ENCODE data around the gene TESPA1. TPM values are rescaled to one million over a fixed set of nuclear protein-coding genes. Genes with fewer than 3 reads are reported as not detected.

The TESPA1 gene
- polyA plus RNA-seq, 6 donors from 2014 or later: 16.5 to 23.2 (median 18.3) TPM

DNA sequence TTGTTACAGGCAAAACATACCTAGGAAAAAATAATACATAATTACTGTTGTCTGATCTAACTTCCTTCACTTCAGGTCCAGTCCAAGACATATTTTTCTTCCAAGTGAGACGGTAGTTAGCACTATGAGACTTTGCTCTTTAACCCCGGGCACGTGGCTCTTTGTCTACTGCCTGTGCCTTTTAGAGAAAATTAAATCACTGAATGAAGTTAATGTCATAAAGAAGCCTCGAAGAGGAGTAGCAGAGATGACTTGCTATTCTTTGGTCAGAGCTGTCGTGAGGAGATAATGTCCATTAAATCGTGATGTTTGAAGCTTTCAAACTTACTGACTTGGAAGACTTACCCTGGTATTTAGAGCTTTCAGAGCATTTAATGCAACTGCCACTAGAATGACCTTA lies 8.7 kb downstream of the TESPA1 start:
- Mint-ChIP-seq H3K36me3 (peaks cover 39 to 44% of the 10 kb centered on the region in 2 donors), H3K4me1 (peaks cover 11 to 57% (median 30%) of the 10 kb centered on the region in 3 donors), H3K4me3 (no peak overlapping the region), H3K9me3 (no peaks in the 10 kb centered on the region), H3K27ac (peak overlapping the region in 1 of 6 donors; percentile 15), H3K27me3 (no peaks in the 10 kb centered on the region)
- ATAC-seq (ENCODE audit: low read depth in 2 of 2): no peak
- no peak for DNase-seq

DNA sequence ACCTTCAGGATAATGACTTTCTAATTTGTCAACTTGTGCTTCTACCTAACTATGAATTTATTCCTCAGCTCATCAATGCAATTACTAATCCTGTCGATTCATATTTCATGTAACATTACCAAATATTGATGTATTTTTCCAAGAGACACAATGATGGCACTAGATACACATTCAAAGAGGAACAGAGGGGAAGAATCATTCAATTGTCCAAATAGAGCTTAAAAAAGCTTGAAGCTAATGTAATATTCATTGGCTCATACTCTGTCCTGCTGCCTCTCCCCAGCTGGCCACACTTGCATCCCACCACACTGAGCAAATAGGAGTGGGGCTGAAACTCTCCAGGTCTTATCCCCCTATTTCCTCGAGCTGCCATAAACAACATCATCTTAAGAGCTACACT lies 9.3 kb downstream of the TESPA1 start:
- Mint-ChIP-seq H3K4me1 (peaks cover 9 to 51% (median 26%) of the 10 kb centered on the region in 3 donors), H3K36me3 (peaks cover 44 to 48% of the 10 kb centered on the region in 2 donors), H3K9me3 (no peaks in the 10 kb centered on the region), H3K4me3 (no peak overlapping the region), H3K27ac (peak overlapping the region in 1 of 6 donors; percentile 10), H3K27me3 (no peaks in the 10 kb centered on the region)
- no peak for ATAC-seq (ENCODE audit: low read depth in 2 of 2)
- no peak for DNase-seq

GRCh38 chr12:54974279-54974678 lies 10.3 kb downstream of the TESPA1 start:
- no peak for ATAC-seq (ENCODE audit: low read depth in 2 of 2)
- no peak overlapping the region for H3K4me3 Mint-ChIP-seq
- peaks cover 40 to 48% of the 10 kb centered on the region in 2 donors for H3K36me3 Mint-ChIP-seq
- no peaks in the 10 kb centered on the region for H3K27me3 Mint-ChIP-seq
- no peak for DNase-seq
- H3K9me3 Mint-ChIP-seq: no peaks in the 10 kb centered on the region
- H3K27ac Mint-ChIP-seq: peak overlapping the region in 2 of 6 donors; percentile 12 to 54
- peaks cover 9 to 41% (median 22%) of the 10 kb centered on the region in 3 donors for H3K4me1 Mint-ChIP-seq

DNA sequence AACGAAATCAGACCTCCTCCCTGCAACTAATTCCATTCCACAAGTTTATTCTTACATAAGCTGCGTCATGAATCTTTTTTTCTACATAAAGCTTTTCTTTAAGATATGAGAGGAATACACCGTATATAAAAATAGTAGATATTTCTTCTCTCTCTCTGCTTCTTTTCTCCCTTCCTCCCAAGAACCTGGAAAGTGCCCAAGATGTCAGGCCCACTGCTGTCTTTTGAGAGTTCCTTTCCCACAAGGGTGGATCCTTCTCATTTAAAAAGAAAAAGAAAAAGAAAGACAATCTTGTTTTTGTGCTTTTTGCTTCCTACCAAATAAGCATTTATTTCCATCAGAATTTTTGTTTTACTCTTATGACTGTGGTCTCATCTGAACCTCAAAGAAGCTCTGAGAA lies 11.0 kb downstream of the TESPA1 start:
- no peak overlapping the region for H3K4me3 Mint-ChIP-seq
- H3K36me3 Mint-ChIP-seq: peaks cover 38 to 44% of the 10 kb centered on the region in 2 donors
- no peaks in the 10 kb centered on the region for H3K9me3 Mint-ChIP-seq
- no peak for DNase-seq
- H3K27me3 Mint-ChIP-seq: no peaks in the 10 kb centered on the region
- H3K27ac Mint-ChIP-seq: no peak overlapping the region
- ATAC-seq (ENCODE audit: low read depth in 2 of 2): no peak
- H3K4me1 Mint-ChIP-seq: peaks cover 6 to 36% (median 14%) of the 10 kb centered on the region in 3 donors

GRCh38 chr12:54970741-54971140 lies 13.8 kb downstream of the TESPA1 start:
- Mint-ChIP-seq H3K27ac (no peak overlapping the region), H3K9me3 (no peaks in the 10 kb centered on the region), H3K4me1 (peaks cover 0 to 16% (median 3%) of the 10 kb centered on the region in 3 donors), H3K4me3 (no peak overlapping the region), H3K36me3 (peaks cover 37 to 51% of the 10 kb centered on the region in 2 donors), H3K27me3 (no peaks in the 10 kb centered on the region)
- ATAC-seq (ENCODE audit: low read depth in 2 of 2) (no peak), DNase-seq (no peak)

DNA sequence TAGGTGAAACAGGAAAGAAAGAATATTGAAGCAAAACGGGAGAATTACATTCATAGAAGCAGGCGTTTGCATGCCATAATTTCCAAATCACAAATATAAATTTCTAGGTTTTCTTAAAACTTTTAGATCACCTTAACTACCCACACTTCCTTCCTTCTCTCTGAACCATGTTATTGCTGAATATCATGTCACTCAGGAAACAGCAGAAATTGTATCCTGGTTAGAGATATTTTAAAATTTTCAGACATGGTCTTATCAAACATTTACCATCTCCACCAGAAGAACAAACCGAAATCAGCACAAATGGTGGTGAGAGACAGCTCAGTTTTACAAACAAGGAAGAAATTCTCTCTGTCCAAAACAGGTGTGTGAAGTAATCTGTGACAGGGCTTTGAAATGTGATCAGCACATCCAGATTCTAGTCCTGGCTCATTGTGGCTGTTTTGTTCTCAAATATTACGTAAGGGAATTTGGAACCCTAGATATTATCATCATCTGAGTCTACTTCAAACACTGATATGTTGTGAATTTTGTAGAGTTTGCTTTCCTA lies 16.3 kb downstream of the TESPA1 start:
- Mint-ChIP-seq H3K4me3 (no peak overlapping the region), H3K27me3 (no peaks in the 10 kb centered on the region), H3K4me1 (peaks cover 0 to 5% (median 0%) of the 10 kb centered on the region in 3 donors), H3K36me3 (peaks cover 39 to 57% of the 10 kb centered on the region in 2 donors), H3K9me3 (no peaks in the 10 kb centered on the region), H3K27ac (peak overlapping the region in 1 of 6 donors; percentile 87)
- no peak for ATAC-seq (ENCODE audit: low read depth in 2 of 2)
- DNase-seq: no peak

DNA sequence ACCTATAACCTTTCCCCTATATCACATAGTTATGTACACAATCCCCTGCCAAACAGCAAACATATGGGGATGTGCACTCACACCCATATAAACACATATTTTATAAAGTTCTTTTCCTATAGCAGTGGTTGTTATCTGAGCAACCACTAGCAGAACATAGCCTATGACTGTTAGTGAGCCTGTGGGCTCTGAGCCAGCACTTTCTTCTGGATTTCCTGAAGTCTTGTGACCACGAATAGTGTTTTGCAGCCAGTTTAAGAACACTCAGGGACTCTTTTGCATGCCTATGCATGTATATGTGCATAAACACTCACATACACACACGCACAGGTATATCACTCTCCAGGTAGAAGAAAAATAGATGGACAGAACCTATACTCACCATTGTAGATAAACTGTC lies 17.1 kb downstream of the TESPA1 start:
- peaks cover 43 to 57% of the 10 kb centered on the region in 2 donors for H3K36me3 Mint-ChIP-seq
- no peak for DNase-seq
- H3K27ac Mint-ChIP-seq: peak overlapping the region in 1 of 6 donors; percentile 51
- no peaks in the 10 kb centered on the region for H3K27me3 Mint-ChIP-seq
- no peak for ATAC-seq (ENCODE audit: low read depth in 2 of 2)
- H3K9me3 Mint-ChIP-seq: no peaks in the 10 kb centered on the region
- H3K4me1 Mint-ChIP-seq: peaks cover 0 to 5% (median 2%) of the 10 kb centered on the region in 3 donors
- no peak overlapping the region for H3K4me3 Mint-ChIP-seq

DNA sequence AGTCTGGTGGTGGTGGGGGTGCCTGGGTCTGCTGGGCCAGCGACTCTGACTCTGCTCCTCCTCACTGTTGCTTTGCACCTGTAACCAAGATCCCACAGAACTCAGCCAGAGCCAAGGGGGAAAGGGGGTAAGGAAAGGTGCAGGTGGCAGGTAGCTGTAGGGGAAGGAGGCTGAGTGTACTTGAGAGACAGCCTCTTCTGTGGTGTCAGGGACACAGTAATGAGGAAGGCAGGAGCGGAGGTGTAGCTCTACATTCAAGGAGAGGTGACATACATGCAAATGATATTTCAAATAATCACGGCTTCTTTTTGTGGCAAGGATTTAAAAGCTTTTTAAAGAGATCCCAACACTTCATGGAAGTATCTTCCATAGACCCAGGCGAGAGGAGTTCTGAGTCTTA lies 23.4 kb downstream of the TESPA1 start:
- Mint-ChIP-seq H3K4me3 (no peak overlapping the region), H3K27me3 (no peaks in the 10 kb centered on the region), H3K4me1 (peaks cover 4 to 7% (median 6%) of the 10 kb centered on the region in 3 donors), H3K27ac (peak overlapping the region in 3 of 6 donors; percentile 56 to 89 (median 76)), H3K36me3 (peaks cover 43 to 50% of the 10 kb centered on the region in 2 donors), H3K9me3 (no peaks in the 10 kb centered on the region)
- ATAC-seq (ENCODE audit: low read depth in 2 of 2) (no peak), DNase-seq (no peak)

DNA sequence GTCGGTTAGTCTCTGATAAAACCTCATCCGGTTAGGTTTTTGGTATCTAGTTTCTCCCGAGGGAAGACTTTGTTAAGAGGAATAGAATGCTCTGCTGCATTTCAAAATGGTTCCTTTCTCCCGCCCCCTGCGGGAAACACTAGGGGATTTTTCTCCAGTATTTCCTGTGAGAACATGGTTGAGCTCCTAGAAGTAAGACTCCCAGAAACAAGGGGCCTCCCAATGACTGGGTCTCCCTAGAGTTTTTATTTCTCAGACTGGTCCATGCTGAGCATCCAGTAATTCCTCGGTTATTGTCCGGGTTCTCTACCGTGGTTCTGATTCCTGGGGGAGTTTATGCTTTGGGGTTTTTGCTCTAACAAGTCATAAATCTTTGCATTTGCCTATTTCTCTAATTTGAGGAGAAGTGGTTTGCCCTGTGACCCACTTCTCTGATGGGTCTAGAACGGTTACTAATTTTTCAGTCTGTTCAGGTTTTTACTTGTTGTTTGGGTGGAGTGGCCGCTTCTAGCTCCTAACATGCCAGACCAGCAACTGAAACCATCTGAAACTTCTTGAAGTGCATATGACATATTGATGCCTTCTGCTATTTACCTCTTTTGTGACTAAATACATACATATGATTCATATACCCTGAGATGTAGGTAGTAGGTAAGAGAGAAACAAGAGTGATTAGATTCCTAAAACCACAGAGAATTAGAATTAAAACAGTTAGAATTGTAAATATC lies 25.1 kb downstream of the TESPA1 start:
- peaks cover 34 to 35% of the 10 kb centered on the region in 2 donors for H3K36me3 Mint-ChIP-seq
- DNase-seq (no peak), ATAC-seq (ENCODE audit: low read depth in 2 of 2) (no peak)
- H3K4me1 Mint-ChIP-seq: peaks cover 7 to 13% (median 9%) of the 10 kb centered on the region in 3 donors
- H3K4me3 Mint-ChIP-seq: no peak overlapping the region
- H3K9me3 Mint-ChIP-seq: no peaks in the 10 kb centered on the region
- H3K27me3 Mint-ChIP-seq: no peaks in the 10 kb centered on the region
- peak overlapping the region in 4 of 6 donors; percentile 30 to 63 (median 54) for H3K27ac Mint-ChIP-seq

DNA sequence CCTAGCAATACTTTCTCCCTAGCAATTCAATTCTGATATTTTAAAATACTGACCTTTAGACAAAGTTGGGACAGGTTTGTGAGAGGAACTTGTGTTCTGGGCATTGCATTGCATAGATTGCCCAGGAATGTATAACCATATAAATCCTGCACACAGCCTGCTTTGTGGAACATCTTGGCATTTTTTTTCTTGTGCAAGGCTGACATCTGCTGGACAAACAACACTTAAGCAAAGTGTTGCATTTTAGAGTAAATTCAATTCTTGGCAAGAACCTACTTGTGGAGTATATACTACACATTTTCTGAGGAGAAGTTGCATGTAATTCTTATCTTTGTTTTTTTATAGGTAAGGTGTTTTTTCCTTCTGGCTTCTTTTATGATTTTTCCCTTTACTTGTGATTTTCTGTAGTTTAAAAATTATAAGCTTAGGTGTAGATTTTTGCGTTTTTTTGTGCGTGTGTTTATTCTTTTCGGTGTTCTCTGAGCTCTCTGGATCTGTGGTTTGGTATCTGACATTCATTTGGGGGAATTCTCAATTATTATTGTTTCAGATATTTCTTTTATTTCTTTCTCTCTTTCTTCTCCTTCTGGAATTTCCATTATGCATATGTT lies 26.4 kb downstream of the TESPA1 start:
- no peak overlapping the region for H3K4me3 Mint-ChIP-seq
- H3K4me1 Mint-ChIP-seq: peaks cover 7 to 13% (median 9%) of the 10 kb centered on the region in 3 donors
- no peaks in the 10 kb centered on the region for H3K9me3 Mint-ChIP-seq
- peaks cover 28 to 38% of the 10 kb centered on the region in 2 donors for H3K36me3 Mint-ChIP-seq
- no peak for ATAC-seq (ENCODE audit: low read depth in 2 of 2)
- no peak overlapping the region for H3K27ac Mint-ChIP-seq
- DNase-seq: peak; percentile 28
- no peaks in the 10 kb centered on the region for H3K27me3 Mint-ChIP-seq

DNA sequence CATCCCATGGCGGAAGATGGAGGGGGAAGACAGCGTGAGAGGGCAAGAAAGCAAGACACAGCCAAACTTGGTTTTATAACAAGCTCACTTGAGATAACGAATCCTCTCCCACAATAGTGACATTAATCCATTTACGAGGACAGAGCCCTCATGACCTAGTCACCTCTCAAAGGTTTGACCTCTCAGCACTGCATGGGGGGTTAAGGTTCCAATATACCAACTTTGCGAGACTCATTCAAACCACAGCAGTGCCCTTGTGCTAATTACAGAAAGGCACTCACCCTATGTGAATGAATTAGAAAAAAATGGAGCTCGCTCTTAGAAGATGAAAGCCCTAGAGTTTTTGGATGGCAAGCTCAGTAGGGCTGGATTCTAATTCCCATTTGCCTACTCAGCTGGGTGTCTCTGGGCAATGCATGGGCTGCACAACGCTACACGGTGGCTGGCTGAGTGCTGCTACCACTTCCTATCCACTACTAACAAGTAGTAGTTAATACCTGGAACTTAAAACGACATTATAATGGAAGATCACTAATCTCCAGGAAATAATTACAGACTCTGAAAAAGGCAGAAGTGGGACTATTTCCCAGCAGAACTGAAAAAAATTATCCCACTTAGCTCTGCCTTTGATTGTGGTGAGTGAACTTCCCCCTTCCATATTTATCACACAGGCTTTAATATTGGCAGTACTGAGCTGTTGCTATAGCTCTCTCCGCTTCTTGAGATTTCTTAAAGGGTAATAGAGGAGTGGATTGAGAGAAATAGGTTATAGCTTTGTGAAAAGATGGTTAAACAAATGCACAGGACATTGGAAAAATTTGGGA lies 27.5 kb downstream of the TESPA1 start:
- DNase-seq (no peak), ATAC-seq (ENCODE audit: low read depth in 2 of 2) (no peak)
- Mint-ChIP-seq H3K36me3 (peaks cover 27 to 36% of the 10 kb centered on the region in 2 donors), H3K9me3 (peaks cover 0 to 2% (median 0%) of the 10 kb centered on the region in 7 donors), H3K27ac (peak overlapping the region in 2 of 6 donors; percentile 47 to 74), H3K4me3 (no peak overlapping the region), H3K4me1 (peaks cover 5 to 13% (median 7%) of the 10 kb centered on the region in 3 donors), H3K27me3 (no peaks in the 10 kb centered on the region)

GRCh38 chr12:54956322-54956721 lies 28.2 kb downstream of the TESPA1 start:
- peaks cover 5 to 13% (median 7%) of the 10 kb centered on the region in 3 donors for H3K4me1 Mint-ChIP-seq
- no peaks in the 10 kb centered on the region for H3K27me3 Mint-ChIP-seq
- peaks cover 0 to 3% (median 0%) of the 10 kb centered on the region in 7 donors for H3K9me3 Mint-ChIP-seq
- H3K4me3 Mint-ChIP-seq: no peak overlapping the region
- DNase-seq (no peak), ATAC-seq (ENCODE audit: low read depth in 2 of 2) (no peak)
- peak overlapping the region in 2 of 6 donors; percentile 20 to 74 for H3K27ac Mint-ChIP-seq
- peaks cover 27 to 36% of the 10 kb centered on the region in 2 donors for H3K36me3 Mint-ChIP-seq

DNA sequence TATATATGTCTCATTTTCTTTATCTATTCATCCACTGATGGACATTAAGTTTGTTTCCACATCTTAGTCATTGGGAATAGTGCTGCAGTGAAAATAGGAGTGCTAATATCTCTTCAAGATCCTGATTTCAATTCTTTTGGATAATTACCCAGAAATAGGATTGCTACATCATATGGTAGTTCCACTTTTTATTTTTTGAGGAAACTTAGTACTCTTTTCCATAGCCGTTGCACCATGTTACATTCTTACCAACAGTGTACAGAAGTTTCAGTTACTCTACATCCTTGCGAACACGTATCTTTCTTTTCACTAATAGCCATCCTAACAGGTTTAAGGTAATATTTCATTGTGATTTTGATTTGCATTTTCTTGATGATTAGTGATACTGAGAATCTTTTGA lies 29.8 kb downstream of the TESPA1 start:
- no peak for ATAC-seq (ENCODE audit: low read depth in 2 of 2)
- no peak overlapping the region for H3K4me3 Mint-ChIP-seq
- DNase-seq: no peak
- peaks cover 0 to 6% (median 4%) of the 10 kb centered on the region in 7 donors for H3K9me3 Mint-ChIP-seq
- peaks cover 5 to 13% (median 7%) of the 10 kb centered on the region in 3 donors for H3K4me1 Mint-ChIP-seq
- no peak overlapping the region for H3K27ac Mint-ChIP-seq
- H3K27me3 Mint-ChIP-seq: no peaks in the 10 kb centered on the region
- H3K36me3 Mint-ChIP-seq: peaks cover 26 to 36% of the 10 kb centered on the region in 2 donors
